HG03439 (cell line): ENCODE measurements around the gene SHROOM3.

ENCODE experiments used
- ATAC-seq: cut with Tn5 transposase; IDR thresholded peaks from one replicate; pipeline ENCODE4 v1.9.1; 2021; ENCODE audit warnings: mild to moderate bottlenecking, moderate library complexity; ENCODE audit not compliant: unreplicated experiment

The SHROOM3 gene

DNA sequence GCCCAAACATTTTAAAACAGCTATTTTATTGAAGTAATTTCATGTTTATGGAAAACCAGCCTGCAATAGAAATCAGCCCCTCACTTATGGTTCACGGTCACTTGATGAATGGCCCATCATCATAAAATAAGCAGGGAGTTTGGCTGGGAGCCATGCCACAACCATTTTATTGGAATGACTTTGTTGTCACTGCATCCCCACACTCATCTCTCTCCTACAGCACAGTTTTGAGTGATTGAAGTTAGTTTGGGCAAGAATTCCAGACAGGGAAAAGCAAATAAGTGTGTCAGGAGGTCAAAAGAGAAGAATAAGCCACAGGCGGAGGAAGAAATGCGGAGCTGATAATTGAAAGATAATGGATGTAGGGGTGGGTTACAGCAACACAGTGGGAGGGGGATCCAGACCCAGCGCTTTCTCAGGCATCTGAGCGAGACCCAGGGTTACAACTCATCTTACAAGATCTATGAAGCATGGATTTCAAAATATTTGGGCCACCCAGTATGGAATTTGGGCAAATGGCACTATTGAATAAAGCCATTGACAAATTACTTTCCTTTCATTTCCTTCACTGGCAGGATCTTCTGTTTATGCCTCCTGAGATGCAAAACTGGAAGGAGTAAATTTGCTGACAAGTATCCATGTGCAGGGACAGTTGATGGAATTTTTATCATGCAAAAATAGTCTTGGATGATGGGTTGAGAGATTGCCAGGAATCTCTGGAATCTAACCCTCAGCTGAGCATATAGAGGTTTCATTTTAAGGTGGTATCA, 100.8 kb downstream of the SHROOM3 start:
- ATAC-seq = no peak

DNA sequence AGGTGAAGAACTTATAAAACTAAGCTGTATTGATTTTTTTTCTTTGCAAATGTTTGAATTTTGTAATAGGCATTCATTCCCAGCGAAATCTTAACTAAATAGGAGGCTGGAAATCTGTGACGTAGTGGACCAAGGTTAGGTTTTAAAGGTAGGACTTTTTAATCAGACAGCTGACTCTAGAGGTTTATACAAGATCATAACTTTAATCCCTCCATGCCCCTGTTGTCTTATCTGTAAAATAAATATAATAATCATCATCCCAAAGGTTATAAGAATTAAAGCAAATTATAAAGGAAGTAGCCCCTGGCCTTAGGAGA, 101.3 kb downstream of the SHROOM3 start:
- no peak for ATAC-seq

DNA sequence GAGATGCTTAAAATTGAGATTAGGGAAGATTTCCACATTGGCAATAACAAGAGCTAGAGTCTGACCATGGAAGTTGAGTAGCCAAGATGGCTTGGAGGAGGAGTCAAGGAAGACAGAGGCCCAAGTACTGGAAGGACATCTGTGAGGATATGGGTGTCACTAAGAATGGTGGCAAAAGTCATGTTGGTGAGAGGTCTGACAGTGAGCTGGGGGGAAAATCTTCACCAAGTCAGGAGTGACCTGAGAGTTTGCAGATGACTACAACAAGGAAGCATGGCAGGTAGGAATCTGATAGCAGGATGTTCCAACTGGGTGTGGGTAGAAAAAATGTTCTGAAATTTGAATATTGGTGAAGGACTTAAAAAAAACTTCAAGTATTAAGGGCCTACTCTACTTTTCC, 103.3 kb downstream of the SHROOM3 start:
- no peak for ATAC-seq

DNA sequence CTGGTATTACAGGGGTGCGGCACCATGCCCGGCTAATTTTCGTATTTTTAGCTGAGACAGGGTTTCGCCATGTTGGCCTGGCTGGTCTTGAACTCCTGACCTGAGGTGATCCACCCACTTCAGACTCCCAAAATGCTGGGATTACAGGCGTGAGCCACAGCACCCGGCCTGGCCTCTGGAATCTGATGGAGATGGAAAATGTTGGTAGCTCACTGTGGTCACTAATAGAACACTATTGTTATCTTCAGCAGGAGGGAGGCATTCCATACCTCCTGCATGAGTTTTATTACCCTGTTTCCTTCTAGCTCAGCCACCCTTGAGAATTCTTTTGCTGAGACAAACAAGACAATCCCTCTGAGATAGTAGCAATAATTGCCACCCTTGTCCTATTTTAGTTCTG, 105.0 kb downstream of the SHROOM3 start:
- ATAC-seq = no peak

DNA sequence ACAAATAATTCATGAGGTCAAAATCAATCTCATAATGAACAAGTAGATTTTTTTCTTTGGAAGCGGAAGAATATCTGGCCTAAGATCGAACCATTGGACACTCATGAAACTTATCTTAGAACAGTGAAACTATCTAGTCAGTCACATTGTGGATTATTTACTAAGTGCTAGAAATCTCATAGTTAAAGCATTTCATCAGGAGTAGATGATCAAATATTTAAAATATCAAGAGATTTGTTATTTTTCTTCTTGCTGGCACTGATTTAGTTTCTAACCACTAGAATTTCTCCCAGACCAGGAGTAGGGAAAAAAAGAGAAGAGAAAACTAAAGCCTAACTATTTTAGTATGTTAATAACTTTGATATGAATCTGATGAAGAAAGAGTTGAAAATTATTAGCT, 105.5 kb downstream of the SHROOM3 start:
- ATAC-seq = no peak

DNA sequence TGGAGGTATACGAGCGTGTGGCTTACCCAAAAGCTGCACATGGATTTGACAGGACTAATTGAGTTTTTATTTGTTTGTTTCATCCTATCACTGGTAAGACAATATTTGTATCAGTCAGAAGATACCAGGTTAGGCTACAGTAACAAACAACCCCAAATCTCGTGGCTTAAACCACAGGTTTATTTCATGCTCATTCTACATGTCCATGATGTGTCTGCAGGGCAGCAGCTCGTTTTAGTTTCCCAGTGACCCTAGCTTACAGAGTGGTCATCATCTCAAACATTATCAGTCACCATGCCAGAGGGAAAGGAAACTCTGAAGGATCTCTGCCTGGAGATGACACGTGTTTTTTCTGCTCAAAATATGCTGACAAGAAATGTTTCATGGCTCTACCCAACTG, 108.3 kb downstream of the SHROOM3 start:
- no peak for ATAC-seq

DNA sequence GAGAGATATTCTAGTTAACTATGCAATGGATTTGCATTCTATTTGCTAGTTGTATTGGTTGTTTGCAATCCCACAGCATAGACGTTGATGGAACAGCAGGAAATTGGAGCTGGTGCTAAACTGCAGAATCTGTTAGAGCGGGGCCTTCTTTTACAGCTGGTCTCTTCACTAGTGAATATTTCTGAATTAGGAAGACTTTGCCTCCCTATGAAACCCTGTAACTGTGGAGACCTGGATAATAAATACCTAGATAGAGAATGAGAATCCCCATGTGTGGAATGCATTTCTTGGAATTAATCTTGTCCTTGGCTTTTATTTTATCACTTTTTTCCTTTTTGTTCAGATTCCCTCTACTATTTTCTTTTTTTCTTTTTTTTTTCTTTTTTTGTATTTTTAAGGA, 109.7 kb downstream of the SHROOM3 start:
- ATAC-seq = no peak

DNA sequence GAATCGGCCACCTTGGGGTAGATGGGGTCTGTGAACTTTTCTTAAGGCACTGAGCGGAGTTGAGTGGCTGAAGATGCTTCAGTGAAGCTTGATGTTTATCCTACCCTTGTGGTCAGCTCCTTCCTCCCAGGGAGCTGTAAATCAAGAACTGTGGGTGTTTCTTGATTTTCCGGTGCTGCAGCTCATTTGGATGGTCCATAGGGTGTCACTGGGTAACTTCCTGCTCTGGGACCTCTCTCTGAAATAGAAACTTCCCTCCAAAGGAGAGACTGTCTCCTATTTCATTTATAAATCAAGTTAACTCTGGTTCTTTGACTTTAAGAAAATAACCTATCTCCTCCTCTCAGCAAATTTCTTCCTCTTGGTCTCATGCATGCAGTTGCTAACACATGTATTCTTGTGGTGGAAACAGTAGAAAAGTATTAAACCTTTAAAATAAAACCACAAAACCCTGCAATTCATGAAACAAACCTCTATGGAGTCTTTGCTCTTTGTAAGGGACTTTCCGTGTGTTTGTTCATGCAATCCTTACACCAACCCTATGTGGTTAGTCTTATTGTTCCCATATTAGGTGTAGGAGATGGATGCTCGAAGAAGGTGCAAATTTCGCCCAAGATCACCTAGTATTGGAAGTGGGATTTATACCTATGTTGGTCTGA, 110.3 kb downstream of the SHROOM3 start:
- ATAC-seq = no peak

DNA sequence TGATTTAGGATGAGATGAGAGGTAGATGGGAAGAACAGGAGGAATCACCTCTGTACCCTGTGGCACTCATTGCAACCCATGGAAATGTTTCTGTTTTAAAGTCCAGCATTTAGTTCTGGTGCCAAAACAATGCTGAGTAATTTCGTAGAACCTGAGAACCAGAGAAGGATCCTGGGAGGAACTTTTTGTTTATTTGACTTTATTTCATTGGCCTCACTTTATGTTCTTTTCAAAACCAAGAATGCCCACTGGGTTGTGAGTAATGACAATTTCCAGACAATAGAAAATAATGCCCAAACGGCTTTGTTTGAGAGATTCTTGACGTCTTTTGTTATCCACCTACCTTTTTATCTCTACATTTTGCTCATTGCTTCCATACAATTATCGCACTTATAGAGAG, 111.3 kb downstream of the SHROOM3 start:
- ATAC-seq = no peak

DNA sequence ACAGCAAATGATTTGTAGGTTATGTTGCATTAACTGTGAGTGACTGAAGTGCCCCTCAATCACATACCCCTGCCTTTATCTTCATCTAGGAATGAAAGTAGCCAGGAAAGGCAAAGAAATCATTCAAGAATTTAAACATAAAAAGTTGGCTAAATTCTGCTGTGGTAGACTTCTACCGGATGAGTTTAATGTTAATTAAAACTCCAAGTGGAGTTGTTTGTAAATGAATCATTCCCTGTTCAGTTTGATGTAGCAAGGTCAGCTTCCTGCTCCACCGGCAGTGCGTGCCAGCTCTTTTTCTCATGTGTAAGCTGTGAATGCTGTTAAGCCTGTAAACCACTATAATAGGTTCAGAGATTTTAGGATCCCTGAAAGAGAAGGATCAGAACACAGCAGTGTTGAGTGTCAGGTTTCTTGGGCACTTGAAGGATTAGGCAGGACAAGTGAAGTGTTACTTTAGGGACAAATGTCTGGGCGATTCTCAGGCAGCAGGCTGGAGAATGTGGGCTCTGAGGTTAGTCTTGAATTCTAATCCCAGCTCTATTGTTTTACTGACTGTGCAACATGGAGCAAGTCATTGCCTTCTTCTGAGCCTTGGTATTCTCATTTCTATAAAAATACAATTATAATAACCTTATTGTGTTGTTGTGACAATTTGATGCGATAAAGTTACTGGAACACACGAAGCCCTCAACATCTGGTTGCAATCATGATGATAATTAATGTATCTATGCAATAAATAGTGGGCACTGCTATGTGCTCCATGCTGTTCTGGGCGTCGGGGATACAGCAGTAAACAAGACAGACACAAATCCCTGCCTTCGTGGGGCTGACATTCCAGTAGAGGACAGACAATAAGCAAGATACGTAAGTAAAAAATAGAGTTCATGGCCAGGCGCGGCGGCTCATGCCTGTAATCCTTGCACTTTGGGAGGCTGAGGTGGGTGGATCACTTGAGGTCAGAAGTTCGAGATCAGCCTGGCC, 112.0 kb downstream of the SHROOM3 start:
- no peak for ATAC-seq

DNA sequence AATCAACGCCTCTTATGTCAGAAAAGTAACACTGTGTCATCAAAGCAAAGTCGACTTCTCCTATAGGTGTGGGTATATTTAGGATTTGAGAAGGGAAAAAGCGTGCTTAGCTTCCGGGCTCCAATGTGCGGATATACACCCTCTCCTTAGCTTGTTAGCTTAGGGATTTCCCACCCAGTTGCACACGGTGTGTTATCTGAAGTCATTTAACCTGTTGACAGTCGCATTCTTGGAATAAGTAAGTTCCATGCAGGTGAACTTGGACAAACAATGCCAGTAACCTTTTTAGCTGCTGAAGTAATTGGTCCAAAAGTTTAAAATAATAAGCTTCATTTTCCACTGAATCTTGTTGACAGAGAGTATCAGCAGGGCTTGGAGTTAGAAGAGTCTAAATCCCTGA, 113.7 kb downstream of the SHROOM3 start:
- ATAC-seq = no peak

DNA sequence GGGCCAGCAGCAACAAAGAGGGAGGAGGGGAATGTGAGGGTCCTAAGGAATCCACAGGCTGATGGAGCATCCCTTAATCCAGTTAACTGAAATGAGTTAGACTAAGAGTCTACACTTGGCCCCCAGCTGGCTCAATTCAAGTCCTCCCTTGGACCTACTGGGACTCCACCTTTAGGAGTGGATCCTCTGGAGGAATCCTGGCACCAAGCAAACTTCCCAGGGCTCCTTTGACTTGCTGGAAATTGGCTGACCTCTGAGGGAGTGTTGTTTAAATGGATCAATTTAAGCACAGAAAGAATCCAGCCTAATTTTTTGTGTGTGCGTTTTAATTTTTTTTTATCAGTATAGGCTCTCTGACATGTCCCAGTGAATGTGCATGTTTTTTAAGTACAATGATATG, 114.7 kb downstream of the SHROOM3 start:
- ATAC-seq = no peak

DNA sequence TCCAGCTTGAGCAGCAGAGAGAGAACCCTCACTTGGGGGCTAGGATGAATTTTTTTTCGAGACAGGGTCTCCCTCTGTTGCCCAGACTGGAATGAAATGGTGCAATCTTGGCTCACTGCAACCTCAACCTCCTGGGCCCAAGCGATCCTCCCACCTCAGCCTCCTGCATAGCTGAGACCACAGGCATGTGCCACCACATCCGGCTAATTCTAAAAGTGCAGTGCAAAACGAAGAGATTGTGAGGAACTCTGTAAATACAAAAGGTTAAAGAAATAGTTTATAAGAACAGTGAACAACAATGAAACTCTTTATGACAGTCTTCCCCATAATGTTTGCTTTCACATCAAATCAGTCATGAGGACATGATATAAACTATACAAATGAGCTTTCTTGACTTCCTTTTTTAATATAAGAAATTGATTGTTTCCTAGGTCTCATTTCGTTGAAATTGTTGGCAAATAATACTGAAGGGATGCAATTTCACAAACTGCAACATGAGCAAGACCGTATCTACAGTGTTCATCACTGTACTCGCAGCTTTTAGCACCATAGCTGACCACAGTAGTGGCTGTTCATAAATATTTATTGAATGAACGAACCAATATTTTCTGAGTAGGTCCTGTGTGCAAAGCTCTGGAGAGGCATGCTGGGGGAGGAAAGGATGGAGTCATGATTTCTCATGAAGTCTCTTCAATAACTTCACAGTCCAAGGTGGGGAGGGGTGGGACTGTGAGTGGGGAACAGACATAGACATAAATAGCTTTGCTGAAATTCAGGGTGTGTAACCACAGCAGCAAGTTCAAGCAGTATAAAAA, 116.1 kb downstream of the SHROOM3 start:
- ATAC-seq = no peak

DNA sequence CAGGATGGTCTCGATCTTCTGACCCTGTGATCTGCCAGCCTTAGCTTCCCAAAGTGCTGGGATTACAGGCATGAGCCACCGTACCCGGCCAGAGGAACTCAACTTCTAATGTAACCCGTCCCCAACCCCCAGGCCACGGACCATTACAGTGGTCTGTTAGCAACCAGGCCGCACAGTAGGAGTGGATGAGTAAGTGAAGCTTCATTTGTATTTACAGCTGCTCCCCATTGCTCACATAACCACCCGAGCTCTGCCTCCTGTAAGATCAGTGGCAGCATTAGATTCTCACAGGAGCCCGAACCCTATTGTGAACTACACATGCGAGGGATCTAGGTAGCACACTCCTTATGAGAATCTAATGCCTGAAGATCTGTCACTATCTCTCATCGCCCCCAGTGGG, 119.6 kb downstream of the SHROOM3 start:
- ATAC-seq = no peak

DNA sequence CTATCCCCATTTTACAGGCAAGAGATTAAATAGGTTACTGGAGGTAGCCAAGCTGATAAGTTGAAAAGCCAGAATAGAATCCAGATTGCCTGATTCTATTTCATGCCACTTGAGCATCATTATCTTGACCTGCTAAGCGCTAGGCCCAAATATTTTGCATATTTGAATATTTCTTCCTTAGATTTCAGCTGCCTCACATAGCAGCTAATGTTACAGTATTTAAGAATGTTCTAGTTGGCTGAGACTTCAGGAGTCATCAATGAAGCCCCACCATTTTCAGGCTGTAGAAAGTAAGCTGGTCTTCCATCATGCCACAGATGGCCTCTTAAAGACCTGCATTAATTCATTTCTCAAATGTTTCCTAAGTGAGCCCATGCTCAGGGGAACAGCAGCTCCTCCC, 121.4 kb downstream of the SHROOM3 start:
- no peak for ATAC-seq

DNA sequence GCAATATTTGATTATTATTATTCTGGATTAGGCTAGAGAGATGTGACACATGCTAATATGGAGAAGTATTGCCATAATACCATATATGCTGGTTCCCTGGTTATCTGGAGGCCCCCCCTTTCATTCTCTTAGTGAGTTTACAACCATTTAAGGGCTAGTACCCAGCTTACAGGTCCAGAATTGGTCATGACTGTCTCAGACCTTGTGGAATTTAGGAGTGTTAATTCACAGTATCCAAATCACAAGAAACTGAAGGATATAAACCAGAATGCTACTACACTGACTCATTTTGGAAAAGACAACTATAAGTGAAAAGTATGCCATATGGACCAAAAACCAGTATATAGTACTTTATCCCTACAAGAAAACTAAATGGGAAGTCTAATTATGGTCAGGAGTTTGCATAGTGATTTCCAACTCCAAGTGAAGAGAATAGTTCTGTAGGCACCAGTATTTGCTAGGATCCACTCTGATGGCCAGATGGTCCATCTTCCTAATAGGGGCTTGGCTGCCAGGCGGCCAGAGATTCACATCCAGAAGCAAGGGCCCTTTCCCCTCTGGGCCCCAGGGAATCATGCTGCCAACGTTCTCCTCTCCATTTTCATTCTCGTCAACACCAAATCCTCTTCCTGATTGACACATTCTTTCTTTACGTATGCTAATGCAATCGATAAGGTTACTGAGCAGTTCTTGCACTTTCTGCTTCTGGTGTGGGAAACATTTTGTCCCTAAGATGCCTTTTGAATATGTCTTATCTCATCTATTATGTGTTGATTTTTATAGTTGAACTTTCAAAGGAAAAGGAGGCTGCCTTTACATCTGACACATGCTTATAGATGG, 123.6 kb downstream of the SHROOM3 start:
- no peak for ATAC-seq

DNA sequence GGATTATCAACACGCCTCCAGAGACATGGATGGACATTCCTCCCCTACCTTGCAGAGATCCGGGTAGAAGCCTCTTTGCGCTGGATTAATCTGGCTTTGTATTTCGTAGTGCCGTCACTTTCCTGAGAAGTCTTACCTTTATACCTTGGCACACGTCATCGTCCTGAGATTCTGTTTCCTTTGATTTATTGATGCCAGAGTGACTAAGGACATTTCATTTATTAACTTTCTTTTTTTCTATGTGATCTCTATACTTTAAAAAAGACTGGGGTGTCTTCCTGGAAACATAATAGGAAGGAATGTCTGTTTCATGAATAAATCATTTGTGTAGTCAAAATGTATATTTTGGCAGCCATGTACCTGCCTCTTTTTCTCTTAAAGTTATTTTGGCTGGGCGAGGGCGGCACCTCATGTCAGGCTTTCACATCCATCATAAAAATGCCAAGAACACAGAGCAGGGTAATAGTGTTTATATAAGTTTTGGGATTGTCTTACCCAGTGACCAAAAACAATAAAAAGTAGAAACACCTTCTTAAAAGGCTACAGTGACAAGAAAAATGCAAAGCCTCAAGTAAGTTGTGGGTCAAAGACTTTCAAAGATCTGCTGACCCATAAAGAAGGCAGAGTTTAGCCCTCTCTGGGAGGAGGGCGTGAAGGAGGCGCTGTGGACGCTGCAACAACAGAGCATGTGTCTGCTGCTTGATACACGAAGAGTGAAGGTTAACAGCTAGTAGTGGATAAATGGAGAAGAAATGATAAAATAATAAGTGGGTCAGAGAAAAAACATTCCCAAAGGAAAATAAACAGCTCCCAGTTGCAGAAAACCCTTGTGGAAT, 124.4 kb downstream of the SHROOM3 start:
- no peak for ATAC-seq

DNA sequence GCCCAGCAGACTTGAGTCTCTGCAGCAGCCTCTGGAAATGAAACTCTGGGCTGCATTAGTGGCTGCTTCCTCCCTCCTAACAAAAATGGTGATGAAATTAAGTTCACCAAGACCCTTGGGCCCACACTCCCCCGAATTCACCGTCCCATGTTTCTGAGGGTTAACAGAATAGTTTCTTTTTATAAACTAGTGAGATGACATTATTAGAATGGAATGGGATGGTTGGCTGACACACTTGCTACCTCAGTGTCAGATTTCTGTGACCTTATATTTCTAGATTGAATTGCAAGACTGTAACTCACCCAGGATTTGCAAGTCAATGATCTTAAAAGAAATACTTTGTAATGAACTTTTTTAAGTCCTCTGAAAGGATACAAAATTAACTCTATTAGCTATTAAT, 127.1 kb downstream of the SHROOM3 start:
- ATAC-seq = no peak

DNA sequence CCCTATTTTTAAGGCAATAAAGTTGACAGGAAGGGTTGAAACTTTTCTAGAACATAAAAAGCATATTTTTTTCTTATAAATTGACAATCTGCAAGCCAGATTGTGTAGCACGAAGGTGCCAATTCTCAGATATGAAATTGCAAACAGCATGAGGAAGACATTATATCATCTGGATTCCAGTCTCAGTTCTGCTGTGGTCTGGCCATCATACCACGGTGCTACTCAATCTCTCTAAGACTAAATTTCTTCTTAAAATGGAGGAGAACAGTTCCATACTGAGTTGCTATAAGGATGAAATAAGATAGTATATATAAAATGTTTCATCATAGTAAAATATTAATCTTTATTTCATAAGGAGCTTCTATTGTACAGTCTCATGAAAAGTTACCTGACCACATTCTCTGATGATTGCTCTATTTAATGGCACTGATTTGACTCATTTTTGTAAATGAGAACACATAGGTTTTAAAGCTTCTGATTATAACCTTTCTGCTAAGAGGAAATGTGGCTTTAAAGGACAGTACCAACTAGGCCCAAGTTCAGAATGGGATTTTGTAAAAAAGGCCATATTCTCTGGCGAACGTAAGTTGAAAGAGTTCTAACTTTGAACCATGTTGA, 127.9 kb downstream of the SHROOM3 start:
- no peak for ATAC-seq
